ENCODE data around the gene STK32C.
"Not testable (repeated sequence)": the region's sequence is repeated elsewhere in the genome, so short reads cannot be mapped to it uniquely, and the experiment has no call there.

STK32C gene

GRCh38 chr10:132226586-132227405, 81.0 kb downstream of the STK32C start:
- DNase-seq: no peak

- DNase-seq: no peak
Measured at GRCh38 chr10:132225849-132226205, 81.9 kb downstream of the STK32C start.

GRCh38 chr10:132225073-132225848, 82.5 kb downstream of the STK32C start:
- DNase-seq: no peak

GRCh38 chr10:132224343-132225072, 83.2 kb downstream of the STK32C start:
- no peak for DNase-seq

DNA sequence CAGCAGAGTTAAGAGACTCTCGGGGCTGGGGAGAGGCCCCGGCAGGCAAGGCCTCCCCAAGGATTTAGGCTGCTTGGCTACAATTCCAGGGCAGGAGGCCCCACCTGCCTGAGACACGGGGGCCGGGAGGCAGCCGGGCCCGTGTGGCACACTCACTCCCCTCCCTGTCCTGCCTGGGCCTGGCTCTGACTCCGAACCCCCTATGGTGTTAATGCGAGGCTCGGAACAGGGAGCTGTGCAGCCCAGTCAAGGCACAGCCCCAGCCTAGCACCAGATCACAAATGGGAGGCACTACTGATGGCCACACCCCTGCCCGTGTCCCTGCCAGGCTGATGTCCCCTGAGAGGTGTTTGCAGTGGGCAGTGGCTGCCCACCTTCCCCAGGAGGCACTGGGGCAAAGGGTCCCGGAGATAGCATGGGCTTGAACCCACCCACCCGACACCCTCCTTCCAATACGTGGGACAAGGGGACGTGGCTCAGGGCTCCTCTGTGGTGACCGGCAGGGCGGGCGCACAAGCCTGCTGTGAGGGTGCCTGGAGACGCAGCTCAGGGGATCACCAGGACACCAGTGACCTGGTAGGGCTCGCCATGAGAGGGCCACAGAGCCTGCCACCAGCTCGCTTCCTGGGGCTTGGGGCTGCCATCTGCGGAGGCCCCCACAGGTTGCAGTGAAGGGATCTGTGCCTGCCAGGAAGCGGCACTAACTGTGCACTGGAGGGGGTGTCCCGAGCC, 84.0 kb downstream of the STK32C start:
- DNase-seq: no peak

DNA sequence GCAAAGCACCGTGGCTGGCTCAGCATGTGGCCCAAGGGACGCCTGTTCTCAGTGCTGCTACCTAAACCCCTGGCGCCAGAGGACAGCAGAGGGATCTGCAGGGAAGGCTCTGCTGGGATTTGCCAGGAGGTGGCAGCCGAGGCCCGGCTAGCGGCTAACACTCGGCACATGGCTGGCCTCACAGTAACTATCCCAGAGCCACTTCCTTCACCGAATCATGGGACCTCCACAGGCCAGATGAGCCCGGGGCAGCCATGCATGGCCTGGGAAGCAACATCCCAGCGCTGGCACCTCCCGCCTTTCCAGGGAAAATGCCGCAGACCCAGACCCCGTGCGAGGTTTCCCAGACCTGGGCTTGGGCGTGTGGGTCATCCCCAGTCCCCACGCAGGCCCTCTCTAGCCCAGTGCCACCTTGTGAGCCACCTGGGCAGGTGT, 84.6 kb downstream of the STK32C start:
- DNase-seq: no peak

DNA sequence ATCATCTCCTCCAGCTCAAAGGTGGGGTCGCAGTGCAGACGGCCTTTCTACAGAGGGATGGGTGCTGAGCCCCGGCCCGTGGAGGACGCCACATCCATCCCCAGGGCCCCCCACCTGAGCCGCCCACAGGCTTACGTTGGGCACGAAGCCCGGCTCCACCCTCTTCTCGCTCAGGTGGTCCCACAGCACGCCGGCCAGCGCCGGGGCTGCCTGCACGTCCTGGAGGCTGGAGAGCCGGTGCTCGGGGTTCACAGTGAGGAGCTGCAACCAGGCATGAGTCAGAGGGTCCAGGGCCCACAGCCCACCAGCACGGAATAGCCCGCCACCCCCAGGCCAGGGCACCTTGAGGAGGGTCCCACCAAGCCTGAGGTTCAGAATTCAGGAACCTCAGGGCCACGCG, 85.0 kb downstream of the STK32C start:
- DNase-seq: no peak

DNA sequence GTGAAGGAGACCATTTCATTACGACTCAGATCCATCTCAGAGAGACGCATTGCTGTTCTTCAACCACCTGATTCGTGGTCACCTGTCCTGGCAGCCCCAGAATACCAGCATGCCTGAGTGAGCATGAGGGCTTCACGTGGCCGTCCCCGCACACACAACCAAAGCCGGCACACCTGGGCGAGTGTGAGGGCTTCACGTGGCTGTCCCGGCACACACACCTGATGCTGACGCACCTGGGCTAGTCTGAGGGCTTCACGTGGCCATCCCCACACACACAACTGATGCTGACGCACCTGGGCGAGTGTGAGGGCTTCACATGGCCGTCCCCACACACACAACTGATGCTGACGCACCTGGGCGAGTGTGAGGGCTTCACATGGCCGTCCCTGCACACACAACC, 86.8 kb downstream of the STK32C start:
- DNase-seq: not testable (repeated sequence)

DNA sequence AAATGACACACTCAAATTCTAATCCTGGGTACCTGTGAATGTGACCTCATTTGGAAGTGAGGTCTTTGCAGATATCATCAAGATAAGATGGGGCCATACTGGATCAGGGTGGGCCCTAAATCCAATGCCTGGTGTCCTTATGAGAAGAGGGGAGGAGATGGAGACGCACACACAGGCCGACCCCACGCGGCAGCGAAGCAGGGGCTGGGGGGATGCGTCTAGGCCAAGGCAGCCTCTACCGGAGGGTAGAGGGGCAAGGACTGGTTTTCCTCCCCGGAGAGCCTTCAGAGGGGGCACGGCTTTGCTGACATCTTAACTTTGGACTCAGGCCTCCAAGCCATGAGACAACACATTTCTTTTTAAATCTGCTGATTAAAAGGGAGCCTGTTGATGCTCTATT, 87.7 kb downstream of the STK32C start:
- no peak for DNase-seq

GRCh38 chr10:132219486-132219885, 88.3 kb downstream of the STK32C start:
- DNase-seq: no peak

DNA sequence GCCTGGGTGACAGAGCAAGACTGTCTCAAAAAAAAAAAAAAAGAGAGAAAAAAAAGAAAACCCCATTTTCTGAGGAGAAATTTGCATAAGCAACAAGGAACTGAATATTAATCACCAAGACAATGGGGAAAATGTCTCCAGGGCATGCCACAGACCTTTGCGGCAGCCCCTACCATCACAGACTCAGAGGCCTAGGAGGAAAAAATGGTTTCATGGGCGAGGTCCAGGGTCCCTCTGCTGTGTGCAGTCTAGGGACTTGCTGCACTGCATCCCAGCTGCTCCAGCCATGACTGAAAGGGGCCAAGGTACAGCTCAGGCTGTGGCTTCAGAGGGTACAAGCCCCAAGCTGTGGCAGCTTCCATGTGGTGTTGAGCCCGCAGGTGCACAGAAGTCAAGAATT, 91.3 kb downstream of the STK32C start:
- DNase-seq: not testable (repeated sequence)

- no peak for DNase-seq
Measured at GRCh38 chr10:132213917-132214316, 93.8 kb downstream of the STK32C start.

DNA sequence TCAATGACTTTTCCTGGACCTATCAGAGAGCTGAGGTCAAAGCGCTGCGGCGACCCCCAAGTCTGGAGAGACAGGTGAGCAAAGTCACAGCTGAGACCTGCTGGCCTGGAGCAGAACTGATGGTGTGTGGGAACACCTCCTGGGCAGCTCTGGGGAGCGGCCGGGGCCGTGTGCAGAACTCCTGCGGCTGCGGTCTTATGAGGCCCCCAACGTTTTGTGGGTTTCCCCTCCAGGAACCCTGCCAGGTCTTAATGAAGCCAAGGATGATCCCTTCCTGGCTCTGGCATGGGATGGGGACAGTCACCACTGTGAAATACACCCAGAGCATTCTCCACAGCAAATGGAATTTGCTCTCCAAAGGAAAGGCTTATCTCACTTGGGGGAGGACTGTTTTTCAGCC, 94.9 kb downstream of the STK32C start:
- no peak for DNase-seq

- DNase-seq: no peak
Measured at GRCh38 chr10:132211246-132211645, 96.5 kb downstream of the STK32C start.

DNA sequence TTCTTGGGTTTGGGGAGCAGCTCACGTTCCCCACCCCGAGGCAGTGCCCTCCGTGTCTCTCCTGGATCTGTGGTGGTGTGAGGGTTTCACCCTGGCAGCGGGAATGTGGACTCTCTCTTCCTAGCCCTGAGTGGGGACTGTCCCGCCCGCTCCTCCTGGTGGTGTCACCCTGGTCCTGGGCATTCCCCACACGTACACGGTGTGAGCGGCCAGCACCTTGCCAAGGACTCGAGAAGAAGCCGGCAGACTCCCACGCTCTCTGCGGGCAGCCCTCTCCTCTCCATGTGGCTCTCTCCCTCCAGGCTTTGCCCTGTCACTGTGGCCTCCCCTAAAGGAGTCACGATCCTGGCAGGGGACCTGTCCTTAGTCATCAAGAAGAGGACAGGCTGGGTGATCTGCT, 97.0 kb downstream of the STK32C start:
- DNase-seq: no peak

- DNase-seq: no peak
Measured at GRCh38 chr10:132209978-132210530, 97.7 kb downstream of the STK32C start.

DNA sequence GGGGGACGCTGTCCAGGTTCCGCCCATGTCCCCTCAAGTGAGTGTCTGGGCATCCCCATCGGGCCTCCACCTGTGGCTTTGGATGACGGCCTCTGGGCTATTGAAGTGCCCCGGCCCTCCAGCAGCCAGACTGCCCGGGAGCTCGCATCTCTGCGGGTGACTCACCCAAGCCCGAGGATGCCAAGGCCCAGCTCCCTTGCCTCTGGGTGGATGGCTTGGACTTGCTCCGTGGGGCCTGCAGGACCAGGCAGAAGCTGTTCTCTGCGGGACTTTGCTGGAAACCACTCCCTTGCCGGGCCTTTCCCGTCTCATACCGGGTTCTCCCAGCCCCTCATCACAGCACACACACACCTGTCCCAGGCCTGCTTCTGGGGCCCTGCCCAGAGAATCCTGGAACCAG, 98.6 kb downstream of the STK32C start:
- no peak for DNase-seq

DNA sequence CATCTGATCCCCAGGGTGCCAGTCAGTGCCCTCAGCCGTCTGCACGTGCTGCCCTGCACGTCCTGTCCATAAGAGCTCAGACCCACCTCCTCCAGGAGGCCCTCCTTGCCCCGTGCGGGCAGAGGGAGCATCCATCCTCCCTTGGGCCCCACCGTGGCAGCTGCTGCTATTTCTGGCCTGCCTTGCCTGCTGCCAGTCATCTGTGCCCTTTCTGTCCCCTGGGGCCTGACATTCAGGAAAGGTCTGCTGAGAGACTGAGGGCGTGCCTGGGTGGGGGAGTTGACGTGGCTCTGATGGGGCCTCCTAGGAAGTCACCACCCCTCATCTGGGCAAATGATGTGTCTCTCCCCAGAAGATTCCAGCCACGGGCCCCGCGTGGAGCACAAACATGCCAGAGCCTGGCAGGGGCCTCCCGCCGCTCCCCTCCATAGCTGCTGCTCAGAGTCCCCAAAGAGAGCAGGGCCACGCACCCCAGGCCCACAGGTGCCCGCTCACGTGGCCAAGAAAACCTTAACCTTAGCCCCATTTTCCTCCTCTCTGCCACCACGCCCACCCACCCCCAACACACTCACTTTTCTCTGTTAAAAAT, 99.2 kb downstream of the STK32C start:
- no peak for DNase-seq

GRCh38 chr10:132207536-132208461, 100.0 kb downstream of the STK32C start:
- DNase-seq: no peak

DNA sequence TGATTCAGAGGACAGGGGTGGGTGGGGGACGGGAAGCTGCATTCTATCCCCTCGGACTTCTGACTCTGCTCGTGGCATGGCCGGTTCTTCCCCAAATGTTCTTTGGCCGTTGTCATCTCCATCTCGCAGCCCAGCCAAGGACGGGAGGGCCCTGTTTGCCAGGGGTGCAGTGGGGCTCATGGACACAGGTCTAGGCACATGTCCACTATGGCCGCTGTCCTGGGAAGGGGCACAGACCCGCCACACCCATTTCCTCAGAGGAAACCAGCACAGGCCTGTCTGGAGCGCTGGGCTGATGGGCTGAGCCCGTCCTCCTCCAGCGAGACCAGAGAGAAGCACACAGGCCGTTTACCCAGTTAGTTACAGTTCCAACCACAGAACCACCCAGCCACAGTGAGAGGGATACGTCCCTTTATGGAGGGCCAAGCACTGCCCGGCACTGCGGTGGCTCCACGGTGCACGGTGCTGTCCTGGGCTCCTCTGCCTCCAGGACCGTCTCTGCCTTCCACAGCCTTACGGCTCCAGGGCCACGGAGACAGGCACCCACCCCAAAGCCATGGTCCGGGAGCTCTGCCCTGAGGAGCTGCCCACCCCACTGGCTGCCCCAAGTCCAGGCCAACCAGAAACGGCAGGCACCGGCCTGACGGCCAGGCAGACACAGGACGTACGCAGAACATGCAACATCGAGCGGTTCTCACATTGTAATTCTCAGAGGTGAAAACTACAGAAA, 100.8 kb downstream of the STK32C start:
- no peak for DNase-seq

Measured in NCI-H2171 (cell line).